Measurements from ENCODE around the gene VAC14.

GRCh38 chr16:70790815-70791214 is 10.1 kb downstream of the VAC14 start:
- TF ChIP-seq CTCF (conservative IDR thresholded peaks at IDR 0.05; ENCODE audit: low read length) (no peak), EZH2phosphoT487 (IDR thresholded peaks at IDR 0.05; ENCODE audit: borderline replicate concordance) (no peak)
